Measurements from ENCODE around the gene DCXR. TPM values are rescaled to one million over a fixed set of nuclear protein-coding genes. Genes with fewer than 3 reads are reported as not detected.

The DCXR gene
- total RNA-seq, 2 experiments from 2014 or later, result 103 to 119 TPM

GRCh38 chr17:82051776-82052637 lies 14.5 kb upstream of the DCXR start, which contains the start of the genes GPS1 and RFNG:
Gene GPS1 (plus strand): TSS chr17:82051898. CDS start chr17:82051932, 34 bp downstream.
Gene RFNG (minus strand): TSS chr17:82051811. CDS start chr17:82051766, 45 bp downstream.
- H3K27me3 Mint-ChIP-seq, result no peaks in the 10 kb centered on the region
- Histone ChIP-seq H3K36me3 (ENCODE audit: insufficient read depth, low read length) (peaks cover 37% of the 10 kb centered on the region), H3K27me3 (ENCODE audit: control insufficient read depth in 1 of 2, insufficient read depth in 2 of 2, low read length in 2 of 2) (no peaks in the 10 kb centered on the region), H3K4me3 (ENCODE audit: low read length) (peak within 1 kb of the TSS; percentile 75), H3K4me1 (ENCODE audit: insufficient read depth, low read length) (peaks cover 41% of the 10 kb centered on the region), H3K9me3 (ENCODE audit: control insufficient read depth in 1 of 2, insufficient read depth in 1 of 2, low read length in 2 of 2) (no peaks in the 10 kb centered on the region), H3K27ac (ENCODE audit: low read depth in 1 of 2, low read length in 2 of 2) (no peak within 1 kb of the TSS)
- TF ChIP-seq CTCF (IDR thresholded peaks at IDR 0.05), result no peak
- ATAC-seq (ENCODE audit: poor library complexity) (peak; percentile 92), DNase-seq (peak; percentile 68 to 90 (median 80))
- intact Hi-C loops (cut with DNase I, micrococcal nuclease), result loop anchor here (1.0 to 5.0 kb wide), 4 partner anchors 13 to 161 kb away; partner anchors contain the start of genes DUS1L (in 2 of the 2), ALYREF (in 1 of the 2), ANAPC11 (in 1 of the 2) and FASN (in 1 of the 2)
- ChIA-PET POLR2A (interaction anchor here (1.0 to 4.1 kb wide), 4 partner anchors 12 to 75 kb away, joined by 3 to 16 read pairs (median 6); partner anchors contain the start of genes DCXR and DUS1L), CTCF (interaction anchor here (1.0 to 1.1 kb wide), 2 partner anchors 14 to 22 kb away, joined by 3 to 5 read pairs; partner anchors contain the start of gene DCXR)
- peak within 1 kb of the TSS; percentile 86 for H3K4me3 Mint-ChIP-seq
- peak within 1 kb of the TSS; percentile 71 for H3K27ac Mint-ChIP-seq
- H3K4me1 Mint-ChIP-seq (ENCODE audit: low read depth), result peaks cover 14% of the 10 kb centered on the region
- peaks cover 18% of the 10 kb centered on the region for H3K36me3 Mint-ChIP-seq (ENCODE audit: low read depth)
- no peaks in the 10 kb centered on the region for H3K9me3 Mint-ChIP-seq

- no peak for DNase-seq
- Histone ChIP-seq H3K36me3 (ENCODE audit: insufficient read depth, low read length) (peaks cover 27% of the 10 kb centered on the region), H3K4me3 (ENCODE audit: low read length) (peak overlapping the region; percentile 53), H3K4me1 (ENCODE audit: insufficient read depth, low read length) (peaks cover 41% of the 10 kb centered on the region), H3K27ac (ENCODE audit: low read depth in 1 of 2, low read length in 2 of 2) (no peak overlapping the region), H3K27me3 (ENCODE audit: control insufficient read depth in 1 of 2, insufficient read depth in 2 of 2, low read length in 2 of 2) (no peaks in the 10 kb centered on the region), H3K9me3 (ENCODE audit: control insufficient read depth in 1 of 2, insufficient read depth in 1 of 2, low read length in 2 of 2) (no peaks in the 10 kb centered on the region)
- Mint-ChIP-seq H3K27ac (peak overlapping the region; percentile 71), H3K27me3 (no peaks in the 10 kb centered on the region), H3K9me3 (no peaks in the 10 kb centered on the region), H3K4me1 (ENCODE audit: low read depth) (peaks cover 14% of the 10 kb centered on the region), H3K36me3 (ENCODE audit: low read depth) (peaks cover 16% of the 10 kb centered on the region), H3K4me3 (peak overlapping the region; percentile 86)
- intact Hi-C loops (cut with DNase I, micrococcal nuclease), result loop anchor here (1.0 to 5.0 kb wide), 4 partner anchors 14 to 160 kb away; partner anchors contain the start of genes DUS1L (in 2 of the 2), ALYREF (in 1 of the 2), ANAPC11 (in 1 of the 2) and FASN (in 1 of the 2)
- CTCF ChIA-PET, result interaction anchor here (2.0 kb wide), 1 partner anchor 21 kb away, joined by 8 read pairs; no protein-coding TSS in a partner anchor
- POLR2A ChIA-PET, result interaction anchor here (0.7 to 4.1 kb wide), 4 partner anchors 13 to 28 kb away, joined by 4 to 16 read pairs (median 8); partner anchors contain the start of genes CENPX, DCXR, DUS1L and LRRC45
- ATAC-seq (ENCODE audit: poor library complexity), result peak; percentile 28
- no peak for TF ChIP-seq CTCF (IDR thresholded peaks at IDR 0.05)
Measured at GRCh38 chr17:82050761-82051641, 13.5 kb upstream of the DCXR start.
